Neural cell (in vitro differentiated cells): ENCODE data around the gene PIGBOS1. TPM values are rescaled to one million over a fixed set of nuclear protein-coding genes. Genes with fewer than 3 reads are reported as not detected.

Experiments used
- H2AFZ ChIP-seq: fragments of 200-600, 300-800 bp; sonication (generic), shearing (Covaris generic); 2 replicates; pipeline ENCODE4 v1.6.0; 2014; ENCODE audit warnings: low read depth, mild to moderate bottlenecking, antibody characterized with exemption, low read length, moderate library complexity
- H3F3A ChIP-seq: fragments of 200-600 bp; shearing (Covaris generic); 2 replicates; pipeline ENCODE4 v1.6.1; 2016; ENCODE audit warnings: mild to moderate bottlenecking, moderate library complexity, mixed read lengths, antibody characterized with exemption, low read length; ENCODE audit not compliant: insufficient read depth, poor library complexity, severe bottlenecking
- H3K27ac ChIP-seq: fragments of 200-600, 300-800 bp; sonication (generic), shearing (Covaris generic); 2 replicates; pipeline ENCODE4 v1.5.1; 2014; ENCODE audit warnings: mild to moderate bottlenecking, low read length, moderate library complexity
- H3K27me3 ChIP-seq: fragments of 300-800, 200-600 bp; sonication (generic), shearing (Covaris generic); 2 replicates; pipeline ENCODE4 v1.6.0; 2014; ENCODE audit warnings: mild to moderate bottlenecking, low read depth, low read length, moderate library complexity; ENCODE audit not compliant: insufficient read depth
- H3K36me3 ChIP-seq: fragments of 300-800, 200-600 bp; sonication (generic), shearing (Covaris generic); 2 replicates; pipeline ENCODE4 v1.5.1; 2014; ENCODE audit warnings: mild to moderate bottlenecking, antibody characterized with exemption, low read length, moderate library complexity; ENCODE audit not compliant: insufficient read depth
- H3K4me2 ChIP-seq: fragments of 300-800, 200-600 bp; sonication (generic), shearing (Covaris generic); 2 replicates; pipeline ENCODE4 v1.6.0; 2014; ENCODE audit warnings: mild to moderate bottlenecking, low read length
- H3K4me3 ChIP-seq: fragments of 300-800, 200-600 bp; sonication (generic), shearing (Covaris generic); 2 replicates; pipeline ENCODE4 v1.5.1; 2014; ENCODE audit warnings: mild to moderate bottlenecking, low read length, moderate library complexity
- H3K79me2 ChIP-seq: fragments of 200-600 bp; shearing (Covaris generic); replicated peaks from 2 replicates; pipeline ENCODE4 v1.6.0; 2014; ENCODE audit warnings: mild to moderate bottlenecking, low read length, moderate library complexity; ENCODE audit not compliant: insufficient read depth
- H3K9ac ChIP-seq: fragments of 300-800, 200-600 bp; sonication (generic), shearing (Covaris generic); 2 replicates; pipeline ENCODE4 v1.6.1; 2016; ENCODE audit warnings: mild to moderate bottlenecking, low read length, mixed read lengths
- H3K9me2 ChIP-seq: fragments of 200-600 bp; shearing (Covaris generic); 2 replicates; pipeline ENCODE4 v1.6.1; 2016; ENCODE audit warnings: mild to moderate bottlenecking, low read length, mixed read lengths; ENCODE audit not compliant: insufficient read depth
- H3K9me3 ChIP-seq: fragments of 200-600, 300-800 bp; sonication (generic), shearing (Covaris generic); 2 replicates; pipeline ENCODE4 v1.6.1; 2016; ENCODE audit warnings: mild to moderate bottlenecking, mixed run types, low read length, moderate library complexity, mixed read lengths
- H4K20me1 ChIP-seq: fragments of 200-600 bp; shearing (Covaris generic); 2 replicates; pipeline ENCODE4 v1.6.1; 2016; ENCODE audit warnings: mild to moderate bottlenecking, mixed run types; ENCODE audit not compliant: insufficient read depth
- CTCF ChIP-seq: fragments of 450-650 bp; IDR thresholded peaks from 2 replicates; pipeline ENCODE4 v1.5.1; 2014; ENCODE audit warnings: antibody characterized with exemption, mild to moderate bottlenecking, moderate library complexity; ENCODE audit not compliant: poor library complexity, severe bottlenecking
- EP300 ChIP-seq: fragments of 450-650 bp; conservative IDR thresholded peaks from 2 replicates; pipeline ENCODE4 v1.6.1; 2014; ENCODE audit warnings: antibody characterized with exemption, mild to moderate bottlenecking, moderate library complexity; ENCODE audit not compliant: poor library complexity, severe bottlenecking
- EZH2 ChIP-seq: fragments of 200-600, 300-800 bp; shearing (Covaris generic), sonication (generic); IDR thresholded peaks from 2 replicates; pipeline ENCODE4 v1.6.1; 2014; ENCODE audit warnings: antibody characterized with exemption, low read length, borderline replicate concordance, mild to moderate bottlenecking; ENCODE audit not compliant: insufficient read depth, poor library complexity, severe bottlenecking
- POLR2AphosphoS5 ChIP-seq: IDR thresholded peaks from 2 replicates; pipeline ENCODE4 v1.6.1; 2012
- RAD21 ChIP-seq: fragments of 450-650 bp; conservative IDR thresholded peaks from 2 replicates; pipeline ENCODE4 v1.6.1; 2014; ENCODE audit warnings: antibody characterized with exemption, mild to moderate bottlenecking, moderate library complexity
- REST ChIP-seq: IDR thresholded peaks from 2 replicates; pipeline ENCODE4 v1.6.1; 2012; ENCODE audit warnings: borderline replicate concordance
- SMC3 ChIP-seq: fragments of 450-650 bp; conservative IDR thresholded peaks from 2 replicates; pipeline ENCODE4 v1.6.1; 2014; ENCODE audit warnings: antibody characterized with exemption, mild to moderate bottlenecking, moderate library complexity; ENCODE audit not compliant: poor library complexity
- polyA plus RNA-seq: library from polyadenylated mRNA; depleted of rRNA; stranded (reverse); fragments of >200 nt; gene quantifications from 2 replicates; pipeline ENCODE4 v1.2.3, GENCODE V29; 2014

The PIGBOS1 gene
- polyA plus RNA-seq, 1 donor from 2014 or later: 16.4 TPM

- no peak overlapping the region for H3K4me3 ChIP-seq
- H3K9ac ChIP-seq: no peak overlapping the region
- H2AFZ ChIP-seq: no peak overlapping the region
- H4K20me1 ChIP-seq: no peaks in the 10 kb centered on the region
- H3K9me2 ChIP-seq: no peaks in the 10 kb centered on the region
- no peaks in the 10 kb centered on the region for H3K79me2 ChIP-seq
- H3K27ac ChIP-seq: no peak overlapping the region
- H3F3A ChIP-seq: no peaks in the 10 kb centered on the region
- H3K36me3 ChIP-seq: peaks cover 3% of the 10 kb centered on the region
- H3K27me3 ChIP-seq: no peaks in the 10 kb centered on the region
- H3K4me2 ChIP-seq: no peak overlapping the region
- H3K9me3 ChIP-seq: no peaks in the 10 kb centered on the region
- TF ChIP-seq EZH2 (no peak), REST (no peak), RAD21 (no peak)
Observed at GRCh38 chr15:55349282-55349681, 30.4 kb upstream of the PIGBOS1 start.

- H3F3A ChIP-seq: no peaks in the 10 kb centered on the region
- H3K27ac ChIP-seq: no peak overlapping the region
- H3K9ac ChIP-seq: no peak overlapping the region
- no peaks in the 10 kb centered on the region for H3K79me2 ChIP-seq
- H2AFZ ChIP-seq: no peak overlapping the region
- no peaks in the 10 kb centered on the region for H3K9me3 ChIP-seq
- H3K36me3 ChIP-seq: peaks cover 3% of the 10 kb centered on the region
- H3K4me3 ChIP-seq: no peak overlapping the region
- no peak overlapping the region for H3K4me2 ChIP-seq
- H4K20me1 ChIP-seq: no peaks in the 10 kb centered on the region
- TF ChIP-seq REST (no peak), CTCF (no peak), SMC3 (no peak), EP300 (no peak), RAD21 (no peak), POLR2AphosphoS5 (no peak)
- H3K27me3 ChIP-seq: no peaks in the 10 kb centered on the region
- H3K9me2 ChIP-seq: no peaks in the 10 kb centered on the region
Observed at GRCh38 chr15:55348281-55348778, 29.4 kb upstream of the PIGBOS1 start.
